T-helper 1 cell treated with Interleukin-12 subunit alpha and Interleukin-12 subunit beta and Interleukin-4 antibody, amounts not matched to agents 30 ng/mL and 1 ng/mL, for 36 hours (primary cell): Measurements from ENCODE around the gene MYT1. TPM values are rescaled to one million over a fixed set of nuclear protein-coding genes. Genes with fewer than 3 reads are reported as not detected.
"Not testable (repeated sequence)": the region's sequence is repeated elsewhere in the genome, so short reads cannot be mapped to it uniquely, and the experiment has no call there.

Source experiments
- intact Hi-C: fragments of 100-400 bp; cut with micrococcal nuclease; formaldehyde crosslinking; loops from one replicate; pipeline ENCODE4 v1.15.1; 2024
- total RNA-seq: library from RNA; stranded (reverse); gene quantifications from 2 replicates; pipeline ENCODE4 v1.2.3, GENCODE V29; 2022

The MYT1 gene
- total RNA-seq, 1 donor from 2014 or later: not detected

DNA sequence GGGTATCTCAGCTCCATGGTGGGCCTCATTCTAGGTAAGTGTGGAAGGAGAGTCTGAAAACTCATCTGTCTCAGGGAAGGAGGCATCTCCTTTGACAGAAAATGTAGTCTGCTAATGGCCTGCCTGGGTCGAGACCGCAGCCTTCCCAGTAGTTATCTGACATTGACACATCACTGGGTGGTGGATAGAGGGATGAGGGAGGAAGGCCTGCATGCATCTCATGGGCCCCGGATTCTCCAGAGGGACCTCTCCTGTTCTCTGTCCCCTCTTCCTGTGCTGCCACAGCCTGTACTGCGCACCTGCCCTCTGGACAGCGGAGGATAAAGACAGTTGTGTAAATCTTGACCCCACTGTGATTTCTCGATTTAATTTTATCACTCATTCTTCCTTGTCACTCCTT, 96.0 kb downstream of the MYT1 start:
- intact Hi-C loops: no loop called here

DNA sequence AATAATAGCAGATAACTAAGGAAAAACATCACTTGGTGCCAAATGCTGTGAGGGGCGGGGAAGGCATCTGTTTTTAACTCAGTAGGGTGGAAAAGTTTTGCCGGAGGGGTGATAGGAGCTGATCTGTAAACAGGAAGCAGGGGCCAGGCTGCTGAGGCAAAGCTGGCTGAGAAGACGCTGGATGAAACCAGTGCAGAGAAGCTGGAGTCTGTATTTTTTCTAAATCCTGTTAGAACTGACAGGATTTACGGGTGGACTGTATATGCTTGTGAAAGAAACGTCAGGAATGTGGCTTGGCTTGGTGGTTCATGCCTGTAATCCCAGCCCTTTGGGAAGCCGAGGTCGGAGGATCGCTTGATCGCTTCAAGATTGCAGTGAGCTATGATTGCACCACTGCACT, 96.9 kb downstream of the MYT1 start:
- intact Hi-C loops: no loop called here

DNA sequence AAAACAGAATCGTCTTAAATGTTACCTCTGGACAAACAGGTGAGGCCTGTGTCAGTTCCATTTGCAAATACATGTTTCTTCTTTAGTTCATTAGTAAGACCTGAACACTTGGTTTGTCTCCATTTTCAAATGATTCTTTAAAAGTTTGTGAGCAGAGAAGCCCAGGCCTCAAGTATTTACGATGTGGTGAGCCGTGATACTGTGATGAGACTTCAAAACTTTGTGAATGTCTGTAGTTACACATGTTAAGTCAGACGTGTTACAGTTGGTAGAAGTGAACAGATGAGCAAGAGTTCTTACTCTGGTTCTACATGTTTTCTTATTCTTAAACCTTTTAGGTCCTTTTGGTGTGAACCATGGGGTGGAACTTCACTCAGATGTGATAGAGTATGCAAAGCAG, 99.8 kb downstream of the MYT1 start:
- intact Hi-C loops: no loop called here

DNA sequence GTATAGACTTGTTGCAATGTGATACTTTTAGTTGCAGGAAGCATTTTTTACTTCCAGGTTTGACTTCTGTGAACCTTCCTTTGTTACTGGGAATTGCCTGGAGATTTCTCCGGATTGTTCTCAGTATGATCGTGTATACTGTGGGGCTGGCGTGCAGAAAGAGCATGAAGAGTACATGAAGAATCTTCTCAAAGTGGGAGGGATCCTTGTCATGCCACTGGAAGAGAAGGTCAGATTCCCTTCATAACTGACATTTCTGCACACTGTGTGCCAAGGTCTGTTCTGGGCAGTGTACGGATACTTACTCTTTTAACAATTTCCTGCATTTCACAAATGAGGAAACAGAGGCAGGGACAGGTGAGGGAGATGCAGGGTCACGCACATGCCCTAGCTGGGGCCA, 100.9 kb downstream of the MYT1 start:
- intact Hi-C loops: no loop called here

DNA sequence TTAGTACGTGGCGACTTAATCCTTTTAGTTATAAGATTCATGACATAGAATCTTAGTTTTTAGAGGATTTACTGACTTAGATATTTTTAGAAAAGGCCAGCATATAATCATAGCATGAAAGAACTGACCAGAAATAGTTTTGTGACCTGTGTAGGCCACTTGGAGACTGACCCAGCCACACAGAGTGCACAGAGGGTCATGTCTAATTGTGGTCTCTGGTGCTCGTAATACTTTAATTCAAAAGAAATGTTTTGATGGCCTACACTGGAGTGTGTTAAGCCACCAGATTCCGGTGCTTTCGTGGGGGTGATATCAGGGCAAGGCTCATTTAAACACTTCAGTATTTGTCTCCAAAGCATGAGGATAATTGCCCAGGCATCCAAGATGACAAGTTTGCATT, 102.7 kb downstream of the MYT1 start:
- intact Hi-C loops: no loop called here

DNA sequence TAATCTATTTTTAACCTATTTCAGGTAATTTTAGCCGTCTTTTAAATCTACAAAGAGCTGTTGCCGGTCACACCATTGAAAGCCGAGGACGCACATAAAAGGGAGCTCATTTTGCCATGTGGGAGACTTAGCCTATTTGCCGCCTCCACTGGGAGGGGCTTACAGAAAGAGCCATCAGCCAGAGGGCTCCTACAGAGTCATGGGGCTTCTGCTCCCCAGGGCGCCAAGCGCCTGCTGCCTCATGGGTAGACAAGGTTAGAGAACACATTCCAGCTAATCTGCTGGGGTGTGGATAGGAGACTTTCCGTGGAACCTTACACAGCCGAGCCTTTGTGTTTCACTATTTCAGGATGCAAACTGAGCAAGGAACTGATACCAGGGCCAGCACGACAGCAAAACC, 103.9 kb downstream of the MYT1 start:
- intact Hi-C loops: no loop called here

DNA sequence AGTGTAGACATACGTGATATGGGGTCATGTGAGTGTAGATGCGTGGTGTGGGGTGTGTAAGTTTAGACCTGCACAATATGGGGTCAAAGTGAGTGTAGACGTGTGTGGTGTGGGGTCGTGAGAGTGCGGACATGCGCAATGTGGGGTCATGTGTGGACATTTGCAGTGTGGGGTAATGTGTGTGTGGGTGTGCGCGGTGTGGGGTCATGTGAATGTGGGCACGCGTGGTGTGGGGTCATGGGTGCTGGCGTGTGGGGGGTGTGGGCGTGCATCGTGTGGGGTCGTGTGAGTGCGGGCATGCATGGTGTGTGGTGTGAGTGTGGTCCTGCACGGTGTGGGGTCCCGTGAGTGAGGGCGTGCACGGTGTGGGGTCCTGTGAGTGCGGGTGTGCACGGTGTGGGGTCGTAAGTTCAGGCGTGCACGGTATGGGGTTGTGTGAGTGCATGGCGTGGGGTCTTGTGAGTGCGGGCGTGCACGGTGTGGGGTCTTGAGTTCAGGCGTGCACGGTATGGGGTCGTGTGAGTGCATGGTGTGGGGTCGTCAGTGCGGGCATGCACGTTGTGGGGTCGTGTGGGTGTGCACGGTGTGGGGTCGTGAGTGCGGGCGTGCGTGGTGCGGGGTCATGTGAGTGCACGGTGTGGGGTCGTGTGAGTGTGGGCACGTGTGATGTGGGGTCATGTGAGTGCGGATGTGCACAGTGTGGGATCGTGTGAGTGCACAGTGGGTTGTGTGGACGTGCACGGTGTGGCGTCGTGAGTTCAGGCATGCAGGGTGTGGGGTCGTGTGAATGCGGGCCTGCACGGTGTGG, 105.6 kb downstream of the MYT1 start:
- intact Hi-C loops: no loop called here

DNA sequence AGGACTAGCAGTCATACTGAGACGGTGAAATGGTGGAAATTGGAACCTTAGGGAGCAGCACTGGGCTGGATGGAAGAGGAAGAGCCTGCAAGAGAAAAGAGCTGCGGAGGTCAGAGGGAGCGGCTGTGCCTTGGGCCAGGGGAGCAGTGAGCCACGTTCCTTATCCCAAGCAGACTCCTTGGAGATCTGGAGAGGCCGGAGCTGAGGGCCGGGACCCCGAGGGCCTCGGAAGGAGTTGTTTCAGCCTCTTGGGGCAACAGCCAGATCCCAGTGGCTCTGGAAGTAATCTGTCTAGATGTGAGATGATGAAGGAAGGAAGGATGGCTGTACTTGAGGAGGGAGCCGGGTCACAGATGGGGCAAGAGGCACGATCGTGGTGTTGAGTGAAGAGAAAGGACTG, 107.4 kb downstream of the MYT1 start:
- intact Hi-C loops: no loop called here

DNA sequence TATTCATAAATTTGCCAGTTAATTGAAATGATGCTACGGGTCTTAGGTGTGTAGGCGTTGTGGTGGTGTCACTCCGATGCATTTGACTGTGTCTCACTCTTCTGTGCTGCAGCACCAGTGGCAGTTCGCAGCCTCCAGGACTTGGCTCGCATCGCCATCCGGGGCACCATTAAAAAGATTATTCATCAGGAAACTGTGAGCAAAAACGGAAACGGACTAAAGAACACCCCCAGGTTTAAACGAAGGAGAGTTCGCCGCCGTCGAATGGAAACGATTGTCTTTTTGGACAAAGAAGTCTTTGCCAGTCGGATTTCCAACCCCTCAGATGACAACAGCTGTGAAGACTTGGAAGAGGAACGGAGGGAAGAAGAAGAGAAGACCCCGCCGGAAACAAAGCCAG, 108.9 kb downstream of the MYT1 start:
- intact Hi-C loops: no loop called here

DNA sequence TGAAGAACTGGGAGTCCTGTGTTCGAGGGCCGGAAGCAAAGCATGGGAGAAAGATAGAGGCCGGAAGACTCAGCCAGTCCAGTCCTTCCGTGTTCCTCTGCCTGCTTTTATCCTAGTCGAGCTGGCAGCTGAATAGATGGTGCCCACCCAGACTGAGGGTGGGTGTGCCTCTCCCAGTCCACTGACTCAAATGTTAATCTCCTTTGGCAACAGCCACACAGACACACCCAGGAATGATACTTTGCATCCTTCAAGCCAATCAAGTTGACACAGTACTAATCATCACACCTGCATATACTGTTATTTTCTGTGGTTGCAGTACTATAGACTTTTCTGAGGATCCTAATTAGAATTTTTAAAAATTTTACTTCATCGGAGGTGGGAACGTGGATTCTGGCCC, 112.6 kb downstream of the MYT1 start:
- intact Hi-C loops: no loop called here

DNA sequence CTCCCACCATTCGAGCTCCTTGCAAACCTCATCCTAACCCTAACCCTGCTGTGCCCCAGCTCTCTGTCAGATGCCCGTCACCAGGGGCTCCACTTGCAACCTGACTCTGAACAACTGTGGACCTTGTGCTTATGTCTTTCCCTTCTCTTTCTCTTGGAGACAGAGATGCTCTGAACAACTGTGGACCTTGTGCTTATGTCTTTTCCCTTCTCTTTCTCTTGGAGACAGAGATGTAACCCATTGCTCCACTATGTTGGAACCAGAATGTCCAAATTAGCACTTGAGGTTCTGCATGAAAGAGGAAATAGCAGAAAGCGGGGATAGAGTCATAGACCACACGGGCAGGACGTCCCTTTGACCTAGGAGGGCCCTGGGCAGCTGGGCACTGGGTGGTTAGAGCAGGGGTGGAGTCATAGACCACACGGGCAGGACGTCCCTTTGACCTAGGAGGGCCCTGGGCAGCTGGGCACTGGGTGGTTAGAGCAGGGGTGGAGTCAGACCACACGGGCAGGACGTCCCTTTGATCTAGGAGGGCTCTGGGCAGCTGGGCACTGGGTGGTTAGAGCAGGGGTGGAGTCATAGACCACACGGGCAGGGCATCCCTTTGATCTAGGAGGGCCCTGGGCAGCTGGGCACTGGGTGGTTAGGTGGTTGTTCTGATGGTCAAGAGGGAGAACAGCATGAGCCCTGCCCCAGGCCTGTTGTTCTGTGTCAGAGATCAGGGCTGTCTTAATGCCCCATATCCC, 113.5 kb downstream of the MYT1 start:
- intact Hi-C loops: no loop called here

DNA sequence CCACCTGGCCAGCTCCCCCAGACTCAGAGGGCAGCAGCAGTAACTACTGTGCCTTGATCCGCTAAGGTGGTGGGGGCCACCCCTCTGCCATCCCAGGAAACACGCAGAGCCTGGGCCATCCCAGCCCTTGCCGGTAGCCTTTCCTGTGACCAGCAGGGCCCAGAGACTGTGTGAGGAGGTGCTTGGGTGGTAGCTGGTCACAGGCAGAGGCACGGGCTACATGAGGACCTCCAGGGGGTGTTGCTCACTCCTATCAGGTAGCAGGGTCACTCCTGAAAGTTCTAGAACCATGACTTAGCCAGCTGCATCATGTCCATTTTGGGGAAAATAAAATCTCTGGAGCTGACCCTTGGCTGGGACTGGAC, 114.0 kb downstream of the MYT1 start:
- intact Hi-C loops: no loop called here

DNA sequence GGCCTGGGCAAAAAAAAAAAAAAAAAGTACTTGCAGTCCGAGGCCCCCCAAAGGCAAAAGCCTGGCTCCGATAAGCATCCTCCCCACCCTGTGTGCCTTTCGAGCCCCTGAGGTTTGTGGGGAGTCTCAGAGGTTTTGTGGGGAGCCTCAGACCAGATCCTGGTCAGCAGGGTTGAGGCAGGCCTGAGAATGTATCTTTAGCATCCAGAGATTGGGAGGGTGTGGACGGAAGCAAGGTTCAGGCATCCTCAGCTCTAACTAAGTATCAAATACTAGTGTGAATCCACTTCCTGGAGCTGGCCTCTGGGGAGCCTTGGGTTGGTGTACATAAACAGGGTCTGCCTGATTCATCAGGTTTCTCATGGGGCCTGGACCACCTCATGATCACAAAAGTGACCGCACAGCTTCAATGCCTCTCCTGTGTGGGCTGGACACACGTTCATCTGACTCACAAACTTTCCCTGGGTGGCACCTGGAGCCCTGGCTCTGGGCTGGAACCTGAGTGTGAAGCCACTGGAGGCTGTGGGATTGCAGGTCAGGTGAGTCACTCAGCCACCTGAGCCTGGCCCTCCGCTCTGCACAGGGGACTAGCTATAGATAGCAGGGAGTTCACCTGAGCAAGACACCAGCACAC, 115.7 kb downstream of the MYT1 start:
- intact Hi-C loops: no loop called here

DNA sequence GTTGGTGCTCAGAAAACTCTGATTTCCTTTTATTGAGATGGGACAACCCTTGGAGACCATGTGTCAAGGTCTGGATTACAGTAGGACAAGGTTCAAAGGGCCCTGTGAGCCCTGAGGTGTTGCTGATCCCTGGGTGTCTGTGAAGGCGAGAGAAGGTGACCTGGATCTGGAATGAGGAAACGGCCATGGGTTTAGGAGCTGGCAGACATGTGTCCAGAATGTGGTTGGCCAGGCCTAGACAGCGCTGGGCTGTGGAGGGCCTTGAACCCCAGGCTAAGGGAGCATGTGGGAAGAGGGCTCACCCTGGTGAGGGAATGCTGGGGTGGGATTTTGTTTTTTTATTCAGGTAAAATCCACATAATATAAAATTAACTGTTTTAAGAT, 116.2 kb downstream of the MYT1 start:
- intact Hi-C loops: no loop called here

DNA sequence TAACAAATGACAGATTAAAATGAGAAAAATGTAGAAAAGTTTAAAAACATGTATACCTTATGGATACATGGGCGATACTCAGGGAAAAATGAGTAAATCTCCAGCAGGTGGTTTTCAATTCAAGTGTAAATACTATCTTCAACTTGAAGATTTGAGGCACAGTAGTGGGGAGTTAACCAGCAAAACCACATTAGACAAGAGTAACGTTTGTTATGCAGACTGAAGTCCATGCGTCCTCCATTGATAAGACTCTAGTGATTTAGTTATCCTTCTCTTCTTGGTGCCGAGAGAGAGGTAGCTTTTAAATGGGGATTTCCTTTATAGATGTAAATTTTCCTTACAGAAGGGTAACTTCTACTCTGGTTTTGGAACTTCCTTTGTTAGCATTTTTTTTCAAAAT, 119.4 kb downstream of the MYT1 start:
- intact Hi-C loops: no loop called here

DNA sequence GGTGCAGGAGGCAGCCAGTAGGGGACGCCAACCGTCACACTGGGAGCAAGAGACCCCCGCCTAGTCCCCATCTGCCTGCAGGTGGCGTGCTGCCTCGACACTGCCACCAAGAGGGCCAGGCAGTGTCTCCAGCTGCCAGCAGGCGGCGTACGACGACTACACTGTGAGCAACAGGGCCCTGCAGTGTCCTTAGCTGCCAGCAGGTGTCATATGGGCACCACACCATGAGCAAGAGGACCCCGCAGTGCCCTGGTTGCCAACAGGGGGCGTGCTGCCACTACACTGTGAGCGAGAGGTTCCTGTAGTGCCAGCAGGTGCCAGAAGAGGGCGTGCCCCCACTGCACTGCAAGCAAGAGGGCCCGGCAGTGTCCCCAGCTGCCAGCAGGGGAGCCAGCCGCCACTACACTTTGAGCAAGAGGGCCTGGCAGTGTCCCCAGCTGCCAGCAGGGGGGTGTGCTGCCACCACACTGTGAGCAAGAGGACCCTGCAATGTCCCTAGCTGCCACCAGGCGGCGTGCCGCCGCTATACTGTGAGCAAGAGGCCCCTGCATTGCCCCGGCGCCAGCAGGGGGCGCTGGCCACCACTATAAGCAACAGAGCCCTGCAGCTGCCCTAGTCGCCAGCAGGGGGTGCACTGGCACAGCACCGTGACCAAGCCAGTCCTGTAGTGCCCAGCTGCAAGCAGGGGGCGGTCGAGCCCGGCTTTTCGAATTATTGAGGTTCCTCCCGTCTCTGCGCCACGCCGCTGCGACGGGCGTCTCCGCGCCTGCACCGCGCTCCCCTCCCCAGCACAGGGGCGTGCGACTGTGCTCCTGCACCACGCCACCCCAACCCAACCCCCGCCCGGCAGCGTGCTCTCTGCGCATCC, 121.6 kb downstream of the MYT1 start:
- intact Hi-C loops: not testable (repeated sequence)

DNA sequence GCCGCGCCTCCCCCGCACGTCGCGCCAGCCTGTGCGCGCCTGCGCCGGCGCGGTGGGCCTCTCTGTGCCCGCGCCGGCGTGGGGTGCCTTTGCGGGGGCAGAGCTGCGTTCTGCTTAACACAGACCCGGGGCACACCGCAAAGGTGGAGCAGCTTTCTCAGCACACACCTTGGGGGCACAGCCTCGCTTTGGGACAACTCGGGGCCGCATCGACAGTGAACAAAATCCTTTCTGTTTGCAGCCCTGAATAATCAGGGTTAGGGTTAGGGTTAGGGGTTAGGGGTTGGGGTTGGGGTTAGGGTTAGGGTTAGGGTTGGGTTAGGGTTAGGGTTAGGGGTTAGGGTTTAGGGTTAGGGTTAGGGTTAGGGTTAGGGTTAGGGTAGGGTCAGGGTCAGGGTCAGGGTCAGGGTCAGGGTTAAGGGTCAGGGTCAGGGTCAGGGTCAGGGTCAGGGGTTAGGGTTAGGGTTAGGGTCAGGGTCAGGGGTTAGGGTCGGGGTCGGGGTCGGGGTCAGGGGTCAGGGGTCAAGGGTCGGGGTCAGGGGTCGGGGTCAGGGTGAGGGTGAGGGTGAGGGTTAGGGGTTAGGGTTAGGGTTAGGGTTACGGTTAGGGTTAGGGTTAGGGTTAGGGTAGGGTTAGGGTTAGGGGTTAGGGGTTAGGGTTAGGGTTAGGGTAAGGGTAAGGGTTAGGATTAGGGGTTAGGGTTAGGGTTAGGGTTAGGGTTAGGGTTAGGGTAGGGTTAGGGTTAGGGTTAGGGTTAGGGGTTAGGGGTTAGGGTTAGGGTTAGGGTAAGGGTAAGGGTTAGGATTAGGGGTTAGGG, 122.4 kb downstream of the MYT1 start:
- intact Hi-C loops: not testable (repeated sequence)

DNA sequence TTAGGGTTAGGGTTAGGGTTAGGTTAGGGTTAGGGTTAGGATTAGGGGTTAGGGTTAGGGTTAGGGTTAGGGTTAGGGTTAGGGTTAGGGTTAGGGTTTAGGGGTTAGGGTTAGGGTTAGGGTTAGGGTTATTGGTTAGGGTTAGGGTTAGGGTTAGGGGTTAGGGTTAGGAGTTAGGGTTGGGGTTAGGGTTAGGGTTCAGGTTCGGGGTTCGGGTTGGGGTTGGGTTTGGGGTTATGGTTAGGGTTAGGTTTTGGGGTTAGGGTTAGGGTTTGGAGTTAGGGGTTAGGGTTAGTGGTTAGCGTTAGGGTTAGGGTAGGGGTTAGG, 123.0 kb downstream of the MYT1 start:
- intact Hi-C loops: not testable (repeated sequence)
